GM20431 (cell line): Measurements from ENCODE around the gene RMI1.

ENCODE experiments used
- in situ Hi-C: fragments of 300-500 bp; cut with MseI, MboI; formaldehyde crosslinking; loops from one replicate; pipeline ENCODE4 v1.15.0; 2020; ENCODE audit warnings: low sequenced_read_pairs; ENCODE audit not compliant: unreplicated experiment

RMI1 gene

GRCh38 chr9:83965350-83966208 lies 15.0 kb upstream of the RMI1 start:
- in situ Hi-C loops = no loop called here

GRCh38 chr9:83966209-83966582 lies 14.4 kb upstream of the RMI1 start:
- in situ Hi-C loops = no loop called here

GRCh38 chr9:83967073-83967472 lies 13.5 kb upstream of the RMI1 start:
- in situ Hi-C loops = no loop called here

DNA sequence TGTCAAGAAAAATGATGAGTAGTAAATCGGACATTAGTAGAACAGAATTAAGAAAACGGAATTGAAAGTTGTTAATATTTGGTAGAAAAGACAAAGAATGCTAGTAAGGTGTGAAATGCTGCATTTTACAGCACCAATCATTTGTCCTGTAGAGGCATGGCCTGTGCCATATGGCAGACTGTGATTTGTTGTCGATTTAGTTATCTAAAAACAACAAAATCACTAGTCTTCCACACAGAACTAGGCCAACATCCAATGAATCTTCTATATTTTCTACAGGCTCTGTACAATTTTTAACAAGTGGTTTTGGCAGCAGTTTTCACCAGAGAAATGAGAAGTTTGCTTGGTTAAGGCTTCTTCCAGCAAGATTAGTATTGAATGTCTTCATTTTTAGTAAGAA lies 11.0 kb upstream of the RMI1 start:
- in situ Hi-C loops = no loop called here

- in situ Hi-C loops = no loop called here
Measured at GRCh38 chr9:83971485-83971884, 9.1 kb upstream of the RMI1 start.

GRCh38 chr9:83972286-83972685 lies 8.3 kb upstream of the RMI1 start:
- in situ Hi-C loops = no loop called here

DNA sequence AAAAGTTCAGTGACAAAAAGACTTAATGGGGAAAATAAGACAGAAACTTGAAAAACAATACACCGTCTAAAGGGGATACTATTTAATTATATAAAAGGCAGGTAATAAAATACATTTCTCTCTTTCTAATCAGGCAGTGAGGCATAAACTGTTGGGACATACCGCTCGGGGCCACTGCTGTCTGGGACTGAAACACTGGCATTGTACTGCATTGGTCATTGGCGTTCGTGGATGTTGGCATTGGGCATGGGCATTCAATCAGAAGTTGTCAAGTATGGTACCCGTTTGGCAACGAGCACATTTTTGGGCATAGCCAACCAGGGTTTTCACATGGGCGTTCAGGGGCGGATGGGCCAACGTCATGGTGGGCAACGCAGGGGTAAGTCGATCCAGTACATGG lies 5.3 kb upstream of the RMI1 start:
- in situ Hi-C loops = no loop called here

DNA sequence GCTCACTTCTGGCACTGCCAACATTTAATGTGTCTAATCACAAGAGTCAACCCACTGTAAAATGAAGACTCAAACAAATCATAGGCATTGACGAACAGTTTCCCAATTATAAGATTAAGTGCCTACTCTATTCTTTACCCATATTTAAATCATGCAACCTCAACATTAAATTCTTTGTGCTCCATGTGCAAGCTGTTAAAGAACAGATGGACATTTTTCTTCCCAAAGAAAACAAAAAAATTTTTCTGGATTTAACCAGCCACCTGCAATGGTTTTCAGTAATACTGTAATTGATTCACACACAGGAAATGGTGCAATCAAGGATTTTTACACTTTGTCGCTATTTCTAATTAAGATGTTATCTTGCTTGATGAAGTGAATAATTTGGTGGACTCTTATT lies 4.2 kb upstream of the RMI1 start:
- in situ Hi-C loops = no loop called here

- in situ Hi-C loops = no loop called here
Measured at GRCh38 chr9:83977196-83977595, 3.4 kb upstream of the RMI1 start.

DNA sequence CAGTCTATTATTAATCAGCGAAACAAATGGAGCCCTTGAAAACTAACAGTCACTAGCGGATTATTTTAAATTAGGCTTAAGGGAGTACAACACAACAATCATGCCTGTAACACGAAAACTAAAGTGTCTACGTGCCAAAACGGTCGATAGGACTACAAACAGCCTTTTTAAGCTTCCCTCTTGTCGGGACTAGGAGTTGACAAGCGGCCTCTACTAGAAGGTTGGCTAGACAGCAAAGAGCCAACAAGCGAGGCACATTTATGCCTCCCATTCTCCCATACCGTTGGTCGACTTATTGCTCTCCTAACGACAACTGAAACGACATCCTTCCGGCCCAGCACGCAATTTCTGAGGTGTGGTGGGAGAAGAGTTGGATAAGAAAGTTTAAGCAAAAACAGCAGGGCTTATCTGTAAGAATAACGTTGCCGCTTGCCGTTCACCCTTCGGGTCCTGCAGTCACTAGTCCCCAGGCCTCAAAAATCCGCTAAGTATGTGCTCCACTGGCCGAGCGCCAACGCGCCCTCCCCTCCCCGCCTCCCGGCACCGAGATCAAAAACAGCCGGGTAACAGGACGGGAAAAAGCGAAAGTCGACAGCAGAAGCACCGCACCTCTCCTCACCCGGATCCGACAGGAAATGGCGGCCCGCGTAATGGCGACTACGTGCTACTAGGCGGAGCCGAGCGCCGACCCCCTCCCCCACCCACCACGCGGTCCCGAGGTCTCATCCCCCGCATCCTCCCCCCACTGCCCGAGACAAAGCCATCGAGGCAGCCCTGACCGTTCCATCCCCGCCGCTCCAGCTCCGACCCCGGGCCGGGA lies 1.4 kb upstream of the RMI1 start:
- in situ Hi-C loops = no loop called here

- in situ Hi-C loops = no loop called here
Measured at GRCh38 chr9:83979812-83980394, 702 bp upstream of the RMI1 start, which contains the start of gene HNRNPK. Gene HNRNPK, minus strand, starts transcription at chr9:83980215. Its CDS starts 1,963 bp downstream, at chr9:83978252.

GRCh38 chr9:83981126-83981871 lies 694 bp downstream of the RMI1 start:
- in situ Hi-C loops = no loop called here

DNA sequence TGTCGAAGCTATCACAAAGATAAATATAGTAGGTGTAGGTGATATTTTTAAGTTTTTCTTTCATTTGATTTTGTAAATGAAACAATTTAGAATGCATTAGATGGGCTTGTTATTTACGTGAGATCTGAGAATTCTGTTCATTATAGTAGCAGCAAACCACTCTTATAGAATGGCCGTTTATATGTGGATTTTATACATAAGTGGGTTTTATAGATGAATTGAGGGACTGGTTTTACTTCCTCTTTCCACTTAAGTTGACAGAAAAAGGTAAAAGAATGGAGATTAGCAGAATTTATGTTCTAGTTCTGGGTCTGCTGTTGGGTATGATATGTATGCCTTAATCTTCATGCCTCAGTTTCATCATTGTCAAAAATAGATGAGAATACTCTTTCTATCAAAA lies 5.6 kb downstream of the RMI1 start:
- in situ Hi-C loops = no loop called here

- in situ Hi-C loops = no loop called here
Measured at GRCh38 chr9:83986765-83987401, 6.3 kb downstream of the RMI1 start.

GRCh38 chr9:83987402-83987791 lies 6.8 kb downstream of the RMI1 start:
- in situ Hi-C loops = no loop called here

- in situ Hi-C loops = no loop called here
Measured at GRCh38 chr9:83988411-83988810, 7.8 kb downstream of the RMI1 start.

GRCh38 chr9:83991355-83991754 lies 10.8 kb downstream of the RMI1 start:
- in situ Hi-C loops = no loop called here

GRCh38 chr9:83992407-83992806 lies 11.8 kb downstream of the RMI1 start:
- in situ Hi-C loops = no loop called here

DNA sequence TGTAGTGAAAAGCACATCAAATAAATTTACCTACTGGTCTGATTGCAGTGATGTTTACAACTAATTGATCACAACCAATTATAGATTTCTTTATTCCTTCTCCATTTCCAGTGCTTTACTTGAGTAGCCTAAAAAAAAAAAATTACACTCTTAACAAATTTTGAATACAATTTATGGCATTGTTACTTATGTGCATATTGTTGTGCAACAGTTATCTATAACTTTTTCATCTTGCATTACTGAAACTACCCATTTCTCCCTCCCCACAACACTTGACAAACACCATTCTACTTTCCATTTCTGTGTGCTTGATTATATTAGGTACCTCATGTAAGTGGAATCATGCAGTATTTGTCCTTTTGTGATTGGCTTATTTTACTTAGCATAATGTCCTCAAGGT lies 12.3 kb downstream of the RMI1 start:
- in situ Hi-C loops = no loop called here

DNA sequence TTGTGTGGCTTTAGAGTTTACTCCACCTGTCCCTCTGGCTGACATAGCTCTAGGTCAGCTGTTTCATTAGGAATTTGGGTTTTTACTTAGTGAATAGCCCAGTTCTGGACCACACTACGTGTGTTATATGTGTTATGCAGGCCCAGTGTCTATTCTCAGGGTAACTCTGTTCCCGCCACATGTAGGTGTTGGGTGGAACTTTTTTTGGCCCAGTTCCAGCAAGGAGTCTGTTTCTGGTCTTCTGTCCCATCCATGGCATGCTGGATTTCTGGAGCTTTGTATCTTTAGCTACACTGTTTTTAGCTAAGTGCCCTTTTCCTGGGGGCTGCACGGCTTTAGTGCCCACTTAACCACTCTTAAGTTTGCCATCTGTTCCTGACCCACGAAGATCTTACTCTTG lies 15.5 kb downstream of the RMI1 start:
- in situ Hi-C loops = no loop called here
